ENCODE results near the gene ERLEC1.

GRCh38 chr2:53859206-53860181 is 72.7 kb downstream of the ERLEC1 start, which contains the start of gene GPR75:
- TF ChIP-seq CTCF (IDR thresholded peaks at IDR 0.05; ENCODE audit: low read depth, low read length), result no peak
- no peak for TF ChIP-seq POLR2A (IDR thresholded peaks at IDR 0.05; ENCODE audit: extremely low read depth, insufficient read length)
- TF ChIP-seq, protein P1, sequence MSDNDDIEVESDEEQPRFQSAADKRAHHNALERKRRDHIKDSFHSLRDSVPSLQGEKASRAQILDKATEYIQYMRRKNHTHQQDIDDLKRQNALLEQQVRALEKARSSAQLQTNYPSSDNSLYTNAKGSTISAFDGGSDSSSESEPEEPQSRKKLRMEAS (IDR thresholded peaks at IDR 0.05; ENCODE audit: low read depth, low read length), result no peak
- TF ChIP-seq MYC (IDR thresholded peaks at IDR 0.05; ENCODE audit: low read depth, low read length), result no peak

All from NB4 (cell line).